Measurements from ENCODE around the gene DSG1.

Gene DSG1

DNA sequence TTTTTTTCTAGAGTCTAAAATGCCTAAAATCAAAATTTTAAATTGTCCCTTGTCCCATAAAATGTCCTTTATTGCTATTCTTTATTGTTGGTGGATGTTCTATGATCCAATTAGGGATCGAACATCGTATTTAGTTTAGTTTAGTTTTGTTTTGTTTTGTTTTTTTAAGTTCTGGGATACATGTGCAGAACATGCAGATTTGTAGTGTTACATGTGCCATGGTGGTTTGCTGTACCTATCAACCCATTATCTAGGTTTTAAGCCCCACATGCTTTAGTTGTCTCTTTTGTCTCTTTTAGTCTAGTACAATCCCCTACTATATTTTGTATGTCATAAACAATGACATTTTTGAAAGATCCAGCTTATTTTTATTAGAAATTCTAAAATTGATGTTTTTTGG, 8.8 kb upstream of the DSG1 start:
- ATAC-seq = no peak
- TF ChIP-seq, protein P1, sequence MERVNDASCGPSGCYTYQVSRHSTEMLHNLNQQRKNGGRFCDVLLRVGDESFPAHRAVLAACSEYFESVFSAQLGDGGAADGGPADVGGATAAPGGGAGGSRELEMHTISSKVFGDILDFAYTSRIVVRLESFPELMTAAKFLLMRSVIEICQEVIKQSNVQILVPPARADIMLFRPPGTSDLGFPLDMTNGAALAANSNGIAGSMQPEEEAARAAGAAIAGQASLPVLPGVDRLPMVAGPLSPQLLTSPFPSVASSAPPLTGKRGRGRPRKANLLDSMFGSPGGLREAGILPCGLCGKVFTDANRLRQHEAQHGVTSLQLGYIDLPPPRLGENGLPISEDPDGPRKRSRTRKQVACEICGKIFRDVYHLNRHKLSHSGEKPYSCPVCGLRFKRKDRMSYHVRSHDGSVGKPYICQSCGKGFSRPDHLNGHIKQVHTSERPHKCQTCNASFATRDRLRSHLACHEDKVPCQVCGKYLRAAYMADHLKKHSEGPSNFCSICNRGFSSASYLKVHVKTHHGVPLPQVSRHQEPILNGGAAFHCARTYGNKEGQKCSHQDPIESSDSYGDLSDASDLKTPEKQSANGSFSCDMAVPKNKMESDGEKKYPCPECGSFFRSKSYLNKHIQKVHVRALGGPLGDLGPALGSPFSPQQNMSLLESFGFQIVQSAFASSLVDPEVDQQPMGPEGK (CRISPR knock-in tag; IDR thresholded peaks at IDR 0.05; ENCODE audit: borderline replicate concordance) = no peak
- no peak for TF ChIP-seq ARNTL (CRISPR knock-in tag; IDR thresholded peaks at IDR 0.05; ENCODE audit: borderline replicate concordance, low read depth)
- TF ChIP-seq RARB (CRISPR knock-in tag; IDR thresholded peaks at IDR 0.05) = no peak
- TF ChIP-seq ISL1 (CRISPR knock-in tag; IDR thresholded peaks at IDR 0.05) = no peak
- TF ChIP-seq, protein P2, sequence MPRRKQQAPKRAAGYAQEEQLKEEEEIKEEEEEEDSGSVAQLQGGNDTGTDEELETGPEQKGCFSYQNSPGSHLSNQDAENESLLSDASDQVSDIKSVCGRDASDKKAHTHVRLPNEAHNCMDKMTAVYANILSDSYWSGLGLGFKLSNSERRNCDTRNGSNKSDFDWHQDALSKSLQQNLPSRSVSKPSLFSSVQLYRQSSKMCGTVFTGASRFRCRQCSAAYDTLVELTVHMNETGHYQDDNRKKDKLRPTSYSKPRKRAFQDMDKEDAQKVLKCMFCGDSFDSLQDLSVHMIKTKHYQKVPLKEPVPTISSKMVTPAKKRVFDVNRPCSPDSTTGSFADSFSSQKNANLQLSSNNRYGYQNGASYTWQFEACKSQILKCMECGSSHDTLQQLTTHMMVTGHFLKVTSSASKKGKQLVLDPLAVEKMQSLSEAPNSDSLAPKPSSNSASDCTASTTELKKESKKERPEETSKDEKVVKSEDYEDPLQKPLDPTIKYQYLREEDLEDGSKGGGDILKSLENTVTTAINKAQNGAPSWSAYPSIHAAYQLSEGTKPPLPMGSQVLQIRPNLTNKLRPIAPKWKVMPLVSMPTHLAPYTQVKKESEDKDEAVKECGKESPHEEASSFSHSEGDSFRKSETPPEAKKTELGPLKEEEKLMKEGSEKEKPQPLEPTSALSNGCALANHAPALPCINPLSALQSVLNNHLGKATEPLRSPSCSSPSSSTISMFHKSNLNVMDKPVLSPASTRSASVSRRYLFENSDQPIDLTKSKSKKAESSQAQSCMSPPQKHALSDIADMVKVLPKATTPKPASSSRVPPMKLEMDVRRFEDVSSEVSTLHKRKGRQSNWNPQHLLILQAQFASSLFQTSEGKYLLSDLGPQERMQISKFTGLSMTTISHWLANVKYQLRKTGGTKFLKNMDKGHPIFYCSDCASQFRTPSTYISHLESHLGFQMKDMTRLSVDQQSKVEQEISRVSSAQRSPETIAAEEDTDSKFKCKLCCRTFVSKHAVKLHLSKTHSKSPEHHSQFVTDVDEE (CRISPR knock-in tag; IDR thresholded peaks at IDR 0.05) = no peak
- no peak for TF ChIP-seq POU6F1 (CRISPR knock-in tag; IDR thresholded peaks at IDR 0.05; ENCODE audit: borderline replicate concordance, low read depth)
- no peak for TF ChIP-seq ZNF565 (CRISPR knock-in tag; conservative IDR thresholded peaks at IDR 0.05; ENCODE audit: low read depth)
- TF ChIP-seq BACH2 (CRISPR knock-in tag; IDR thresholded peaks at IDR 0.05; ENCODE audit: borderline replicate concordance) = no peak
- TF ChIP-seq ESRRG (CRISPR knock-in tag; IDR thresholded peaks at IDR 0.05) = no peak
- no peak for TF ChIP-seq SNAI2 (CRISPR knock-in tag; IDR thresholded peaks at IDR 0.05)
- no peak for TF ChIP-seq OSR1 (CRISPR knock-in tag; IDR thresholded peaks at IDR 0.05)
- TF ChIP-seq TOX (CRISPR knock-in tag; IDR thresholded peaks at IDR 0.05; ENCODE audit: borderline replicate concordance) = no peak
- TF ChIP-seq ZFP3 (CRISPR knock-in tag; IDR thresholded peaks at IDR 0.05) = no peak
- TF ChIP-seq ZNF8 (CRISPR knock-in tag; IDR thresholded peaks at IDR 0.05) = no peak

- ATAC-seq = no peak
- TF ChIP-seq, protein P3, sequence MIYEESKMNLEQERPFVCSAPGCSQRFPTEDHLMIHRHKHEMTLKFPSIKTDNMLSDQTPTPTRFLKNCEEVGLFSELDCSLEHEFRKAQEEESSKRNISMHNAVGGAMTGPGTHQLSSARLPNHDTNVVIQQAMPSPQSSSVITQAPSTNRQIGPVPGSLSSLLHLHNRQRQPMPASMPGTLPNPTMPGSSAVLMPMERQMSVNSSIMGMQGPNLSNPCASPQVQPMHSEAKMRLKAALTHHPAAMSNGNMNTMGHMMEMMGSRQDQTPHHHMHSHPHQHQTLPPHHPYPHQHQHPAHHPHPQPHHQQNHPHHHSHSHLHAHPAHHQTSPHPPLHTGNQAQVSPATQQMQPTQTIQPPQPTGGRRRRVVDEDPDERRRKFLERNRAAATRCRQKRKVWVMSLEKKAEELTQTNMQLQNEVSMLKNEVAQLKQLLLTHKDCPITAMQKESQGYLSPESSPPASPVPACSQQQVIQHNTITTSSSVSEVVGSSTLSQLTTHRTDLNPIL (CRISPR knock-in tag; IDR thresholded peaks at IDR 0.05; ENCODE audit: low read depth) = no peak
- TF ChIP-seq ZFP3 (CRISPR knock-in tag; IDR thresholded peaks at IDR 0.05) = no peak
- TF ChIP-seq CSDC2 (CRISPR knock-in tag; IDR thresholded peaks at IDR 0.05) = no peak
- no peak for TF ChIP-seq ESRRG (CRISPR knock-in tag; IDR thresholded peaks at IDR 0.05)
- TF ChIP-seq RARB (CRISPR knock-in tag; IDR thresholded peaks at IDR 0.05) = no peak
- TF ChIP-seq OSR1 (CRISPR knock-in tag; IDR thresholded peaks at IDR 0.05) = no peak
- TF ChIP-seq CSRNP3 (CRISPR knock-in tag; IDR thresholded peaks at IDR 0.05) = no peak
- no peak for TF ChIP-seq ISL1 (CRISPR knock-in tag; IDR thresholded peaks at IDR 0.05)
- TF ChIP-seq, protein P1 (CRISPR knock-in tag; IDR thresholded peaks at IDR 0.05; ENCODE audit: borderline replicate concordance) = no peak
- TF ChIP-seq GLIS3 (CRISPR knock-in tag; IDR thresholded peaks at IDR 0.05) = no peak
- TF ChIP-seq, protein P2 (CRISPR knock-in tag; IDR thresholded peaks at IDR 0.05) = no peak
- no peak for TF ChIP-seq PPARA (CRISPR knock-in tag; IDR thresholded peaks at IDR 0.05; ENCODE audit: borderline replicate concordance)
- TF ChIP-seq BACH2 (CRISPR knock-in tag; IDR thresholded peaks at IDR 0.05; ENCODE audit: borderline replicate concordance) = no peak
- TF ChIP-seq SNAI2 (CRISPR knock-in tag; IDR thresholded peaks at IDR 0.05) = no peak
- TF ChIP-seq ZNF70 (CRISPR knock-in tag; IDR thresholded peaks at IDR 0.05) = no peak
- no peak for TF ChIP-seq TCF4 (CRISPR knock-in tag; IDR thresholded peaks at IDR 0.05; ENCODE audit: borderline replicate concordance)
- TF ChIP-seq ZFP30 (CRISPR knock-in tag; IDR thresholded peaks at IDR 0.05) = no peak
- TF ChIP-seq TOX (CRISPR knock-in tag; IDR thresholded peaks at IDR 0.05; ENCODE audit: borderline replicate concordance) = no peak
- TF ChIP-seq POU6F1 (CRISPR knock-in tag; IDR thresholded peaks at IDR 0.05; ENCODE audit: borderline replicate concordance, low read depth) = no peak
Observed at GRCh38 chr18:31316974-31317373, 986 bp upstream of the DSG1 start.

Measured in SK-N-SH treated with all-trans-retinoic acid at 6 μM for 48 hours (cell line).